HepG2 (cell line): Measurements from ENCODE around the gene LIPA.
"Not testable (repeated sequence)": the region's sequence is repeated elsewhere in the genome, so short reads cannot be mapped to it uniquely, and the experiment has no call there.

Experiments
- CTCF ChIP-seq: sonication (generic); formaldehyde crosslinking; IDR thresholded peaks from 2 replicates; pipeline ENCODE4 v1.5.0; 2020; ENCODE audit warnings: mild to moderate bottlenecking, missing genetic modification reagents, moderate library complexity
- HINFP ChIP-seq: sonication (generic); formaldehyde crosslinking; IDR thresholded peaks from 2 replicates; pipeline ENCODE4 v1.4.0; 2020; ENCODE audit warnings: low read depth, mild to moderate bottlenecking, missing genetic modification reagents
- HOXA7 ChIP-seq: sonication (generic); formaldehyde crosslinking; IDR thresholded peaks from 2 replicates; pipeline ENCODE4 v1.8.1; 2022; ENCODE audit warnings: mild to moderate bottlenecking, missing genetic modification reagents, moderate library complexity
- NFKB2 ChIP-seq: sonication (generic); formaldehyde crosslinking; IDR thresholded peaks from 2 replicates; pipeline ENCODE4 v1.4.0; 2020; ENCODE audit warnings: missing genetic modification reagents, borderline replicate concordance
- POLR2A ChIP-seq, 2 experiments: IDR thresholded peaks; 2 replicates each; pipeline ENCODE4 v1.6.1; 2011; ENCODE audit warnings: low read depth in 2 of 2, low read length in 2 of 2, mild to moderate bottlenecking in 1 of 2, moderate library complexity in 1 of 2; ENCODE audit not compliant: insufficient read depth in 1 of 2
- SMC3 ChIP-seq: IDR thresholded peaks from 2 replicates; pipeline ENCODE4 v1.6.1; 2011; ENCODE audit warnings: low read length, improper control_type of control experiment
- ZNF572 ChIP-seq: sonication (generic); formaldehyde crosslinking; IDR thresholded peaks from 2 replicates; pipeline ENCODE4 v1.5.1; 2020; ENCODE audit warnings: mild to moderate bottlenecking, missing genetic modification reagents

- not testable (repeated sequence) for TF ChIP-seq HOXA7 (CRISPR knock-in tag); NFKB2 (CRISPR knock-in tag); CTCF (CRISPR knock-in tag); SMC3; ZNF572 (CRISPR knock-in tag); POLR2A (IDR thresholded peaks at IDR 0.05; ENCODE audit: insufficient read depth in 1 of 2, low read depth in 2 of 2, low read length in 2 of 2); HINFP (CRISPR knock-in tag)
These were observed 60.3 kb downstream of the LIPA start for GRCh38 chr10:89191301-89191700.
